ENCODE results near the gene ZNF774. TPM values are rescaled to one million over a fixed set of nuclear protein-coding genes. Genes with fewer than 3 reads are reported as not detected.
A peak's percentile ranks its signal among the peaks of the same experiment; 100 is the strongest.
"Not testable (repeated sequence)": the region's sequence is repeated elsewhere in the genome, so short reads cannot be mapped to it uniquely, and the experiment has no call there.

ZNF774 gene
- total and polyA plus RNA-seq, 9 donors: 1.1 to 2.4 (median 2.3) TPM

GRCh38 chr15:90400005-90400758, 48.1 kb downstream of the ZNF774 start:
- Histone ChIP-seq H3K9me3 (replicated peaks; ENCODE audit: control insufficient read depth, low read depth, low read length) (no peaks in the 10 kb centered on the region), H3K27me3 (ENCODE audit: control insufficient read depth, insufficient read depth, low read length) (no peaks in the 10 kb centered on the region), H3K27ac (ENCODE audit: low read length) (peak overlapping the region; percentile 96), H3K4me1 (ENCODE audit: control insufficient read depth, insufficient read depth, low read length) (peaks cover 23% of the 10 kb centered on the region), H3K36me3 (ENCODE audit: control insufficient read depth, insufficient read depth, low read length) (peaks cover 9% of the 10 kb centered on the region), H3K4me3 (ENCODE audit: low read length) (no peak overlapping the region)
- DNase-seq: no peak
- 60% methylated on average over 1 of the region's 7 CpGs for WGBS (ENCODE audit: insufficient coverage)

- Histone ChIP-seq H3K9me3 (replicated peaks; ENCODE audit: control insufficient read depth, low read depth, low read length) (no peaks in the 10 kb centered on the region), H3K4me1 (ENCODE audit: control insufficient read depth, insufficient read depth, low read length) (peaks cover 21% of the 10 kb centered on the region)
These were observed 48.8 kb downstream of the ZNF774 start for GRCh38 chr15:90400759-90401314.

DNA sequence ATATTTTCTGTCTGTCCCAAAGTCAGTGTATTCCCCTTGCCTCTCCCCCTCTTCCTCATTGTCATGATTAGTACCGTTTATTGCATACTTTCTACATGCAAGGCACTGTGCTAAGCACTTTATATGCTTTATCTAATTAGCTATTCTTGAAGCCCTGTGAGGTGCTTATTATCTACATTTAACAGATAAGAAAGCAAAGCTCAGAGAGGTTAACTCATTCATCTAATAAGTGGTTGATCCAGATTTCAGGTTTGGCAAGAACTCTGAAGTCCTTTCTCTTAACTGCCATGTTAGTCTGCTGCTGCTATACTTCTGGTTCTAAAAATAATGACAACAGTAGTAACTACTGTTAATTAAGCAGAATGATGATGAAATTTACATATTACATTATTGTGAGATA, 49.4 kb downstream of the ZNF774 start:
- peak overlapping the region; percentile 96 for H3K27ac ChIP-seq (ENCODE audit: low read length)
- no peak for DNase-seq
- no peak overlapping the region for H3K4me3 ChIP-seq (ENCODE audit: low read length)
- H3K27me3 ChIP-seq (ENCODE audit: control insufficient read depth, insufficient read depth, low read length): no peaks in the 10 kb centered on the region
- no peaks in the 10 kb centered on the region for H3K36me3 ChIP-seq (ENCODE audit: control insufficient read depth, insufficient read depth, low read length)
- WGBS (ENCODE audit: insufficient coverage): no CpG with 5 or more reads among the region's 1 CpG
- H3K4me1 ChIP-seq (ENCODE audit: control insufficient read depth, insufficient read depth, low read length): peaks cover 18% of the 10 kb centered on the region
- H3K9me3 ChIP-seq (replicated peaks; ENCODE audit: control insufficient read depth, low read depth, low read length): no peaks in the 10 kb centered on the region

More at GRCh38 chr15:90400759-90401314, 48.8 kb downstream of the ZNF774 start:
- peak; percentile 96 for DNase-seq
- peaks cover 5% of the 10 kb centered on the region for H3K36me3 ChIP-seq (ENCODE audit: control insufficient read depth, insufficient read depth, low read length)
- peak overlapping the region; percentile 96 for H3K27ac ChIP-seq (ENCODE audit: low read length)
- H3K27me3 ChIP-seq (ENCODE audit: control insufficient read depth, insufficient read depth, low read length): no peaks in the 10 kb centered on the region
- 0% methylated on average over 4 of the region's 7 CpGs for WGBS (ENCODE audit: insufficient coverage)
- no peak overlapping the region for H3K4me3 ChIP-seq (ENCODE audit: low read length)

DNA sequence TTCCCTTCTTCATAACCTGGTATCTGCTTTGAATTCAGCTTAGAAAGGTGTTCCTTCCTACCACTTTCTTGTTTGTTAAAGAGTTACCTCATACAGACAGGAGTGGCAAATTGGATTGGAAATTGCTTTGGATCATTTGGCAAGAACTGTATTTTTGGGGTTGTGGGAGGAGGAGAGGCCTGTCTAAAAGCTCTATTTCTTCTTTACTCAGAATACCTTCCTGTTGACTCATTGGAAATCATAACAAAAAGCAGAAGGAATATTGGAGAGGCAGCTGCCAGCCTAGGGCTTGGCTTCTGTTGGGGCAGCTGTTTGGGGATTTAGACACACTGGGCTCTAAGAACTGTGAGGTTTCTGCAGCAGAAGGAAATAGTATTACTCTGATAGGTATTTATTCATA, 50.1 kb downstream of the ZNF774 start:
- no peaks in the 10 kb centered on the region for H3K36me3 ChIP-seq (ENCODE audit: control insufficient read depth, insufficient read depth, low read length)
- no peaks in the 10 kb centered on the region for H3K9me3 ChIP-seq (replicated peaks; ENCODE audit: control insufficient read depth, low read depth, low read length)
- H3K4me3 ChIP-seq (ENCODE audit: low read length): no peak overlapping the region
- peaks cover 18% of the 10 kb centered on the region for H3K4me1 ChIP-seq (ENCODE audit: control insufficient read depth, insufficient read depth, low read length)
- peak; percentile 93 for DNase-seq
- no peaks in the 10 kb centered on the region for H3K27me3 ChIP-seq (ENCODE audit: control insufficient read depth, insufficient read depth, low read length)
- H3K27ac ChIP-seq (ENCODE audit: low read length): peak overlapping the region; percentile 96

GRCh38 chr15:90402767-90403166, 50.7 kb downstream of the ZNF774 start:
- Histone ChIP-seq H3K27ac (ENCODE audit: low read length) (peak overlapping the region; percentile 96), H3K4me1 (ENCODE audit: control insufficient read depth, insufficient read depth, low read length) (peaks cover 18% of the 10 kb centered on the region), H3K36me3 (ENCODE audit: control insufficient read depth, insufficient read depth, low read length) (no peaks in the 10 kb centered on the region), H3K27me3 (ENCODE audit: control insufficient read depth, insufficient read depth, low read length) (no peaks in the 10 kb centered on the region), H3K4me3 (ENCODE audit: low read length) (no peak overlapping the region), H3K9me3 (replicated peaks; ENCODE audit: control insufficient read depth, low read depth, low read length) (no peaks in the 10 kb centered on the region)
- no peak for DNase-seq
- WGBS (ENCODE audit: insufficient coverage): no CpG with 5 or more reads among the region's 3 CpGs

DNA sequence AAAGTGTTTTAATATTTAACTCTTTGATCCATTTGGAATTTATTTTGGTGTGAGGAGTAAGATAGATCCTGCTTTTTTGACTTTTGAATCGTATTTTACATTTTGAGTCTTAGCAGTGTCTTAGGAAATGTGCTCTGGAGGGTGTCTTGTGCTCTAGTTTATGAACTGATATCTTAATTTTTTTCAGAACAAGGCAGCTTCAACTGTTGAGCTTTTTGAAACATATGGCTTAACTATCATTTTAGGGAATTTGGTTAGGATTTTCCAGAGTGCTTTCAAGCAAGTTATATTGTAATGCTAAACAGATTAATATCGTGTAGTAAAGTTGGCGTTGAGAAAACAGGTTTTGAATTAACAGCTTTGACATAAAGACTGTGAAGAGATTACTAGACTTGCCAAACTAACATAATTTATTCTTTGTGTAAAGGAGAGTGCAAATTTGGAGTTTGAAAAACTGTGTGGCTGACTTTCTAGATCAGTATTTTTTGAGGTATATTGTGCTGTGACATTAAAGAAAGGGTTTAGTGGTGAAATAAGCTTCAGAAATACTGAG, 53.0 kb downstream of the ZNF774 start:
- DNase-seq: peak; percentile 44
- Histone ChIP-seq H3K4me3 (ENCODE audit: low read length) (no peak overlapping the region), H3K36me3 (ENCODE audit: control insufficient read depth, insufficient read depth, low read length) (no peaks in the 10 kb centered on the region), H3K9me3 (replicated peaks; ENCODE audit: control insufficient read depth, low read depth, low read length) (no peaks in the 10 kb centered on the region), H3K27ac (ENCODE audit: low read length) (peak overlapping the region; percentile 35), H3K4me1 (ENCODE audit: control insufficient read depth, insufficient read depth, low read length) (peaks cover 18% of the 10 kb centered on the region), H3K27me3 (ENCODE audit: control insufficient read depth, insufficient read depth, low read length) (no peaks in the 10 kb centered on the region)
- no CpG with 5 or more reads among the region's 3 CpGs for WGBS (ENCODE audit: insufficient coverage)

DNA sequence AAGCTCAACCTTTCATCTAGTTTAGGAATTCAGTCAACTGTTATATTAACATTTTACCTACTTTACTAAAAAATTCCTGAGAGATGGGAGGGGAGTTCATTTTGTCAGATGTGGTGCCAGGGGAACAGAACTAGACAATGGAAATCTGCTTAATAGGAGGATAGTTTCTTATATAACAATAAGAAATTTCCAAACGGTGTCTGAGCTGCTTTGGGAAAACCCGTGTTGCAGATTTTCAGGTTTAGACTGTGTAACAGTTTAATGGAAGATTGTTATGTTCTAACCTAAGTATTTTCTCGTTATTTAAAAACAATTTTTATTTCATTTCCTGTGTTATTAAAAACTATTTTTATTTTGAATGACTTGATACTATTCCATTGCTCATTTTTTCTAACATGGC, 55.3 kb downstream of the ZNF774 start:
- H3K27me3 ChIP-seq (ENCODE audit: control insufficient read depth, insufficient read depth, low read length): no peaks in the 10 kb centered on the region
- DNase-seq: no peak
- H3K4me1 ChIP-seq (ENCODE audit: control insufficient read depth, insufficient read depth, low read length): peaks cover 4% of the 10 kb centered on the region
- no CpG with 5 or more reads among the region's 3 CpGs for WGBS (ENCODE audit: insufficient coverage)
- no peak overlapping the region for H3K27ac ChIP-seq (ENCODE audit: low read length)
- H3K36me3 ChIP-seq (ENCODE audit: control insufficient read depth, insufficient read depth, low read length): no peaks in the 10 kb centered on the region
- H3K4me3 ChIP-seq (ENCODE audit: low read length): no peak overlapping the region
- H3K9me3 ChIP-seq (replicated peaks; ENCODE audit: control insufficient read depth, low read depth, low read length): no peaks in the 10 kb centered on the region

DNA sequence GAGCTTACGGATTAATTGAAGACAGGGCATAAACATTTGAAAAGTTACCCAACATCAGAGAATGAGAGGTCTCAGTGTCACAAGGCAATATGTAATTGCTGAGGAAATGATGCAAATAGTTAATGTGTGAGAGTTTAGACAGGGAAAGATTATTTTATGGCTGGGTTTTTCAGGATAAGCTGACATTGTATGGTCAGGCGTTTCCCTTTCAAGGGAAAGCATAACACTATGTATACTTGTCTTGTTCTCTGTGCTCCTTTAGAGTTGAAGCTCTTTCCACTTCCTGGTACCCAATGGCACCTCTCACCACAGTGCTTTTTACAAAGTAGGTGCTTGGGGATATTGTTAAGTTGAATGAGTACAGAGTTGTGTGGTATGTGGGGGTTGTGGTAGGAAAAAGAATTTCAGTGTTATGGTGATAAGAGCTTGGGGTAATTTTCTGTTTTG, 55.8 kb downstream of the ZNF774 start:
- H3K36me3 ChIP-seq (ENCODE audit: control insufficient read depth, insufficient read depth, low read length): no peaks in the 10 kb centered on the region
- no peak overlapping the region for H3K4me3 ChIP-seq (ENCODE audit: low read length)
- H3K27me3 ChIP-seq (ENCODE audit: control insufficient read depth, insufficient read depth, low read length): no peaks in the 10 kb centered on the region
- 83% methylated on average over 1 of the region's 2 CpGs for WGBS (ENCODE audit: insufficient coverage)
- no peaks in the 10 kb centered on the region for H3K9me3 ChIP-seq (replicated peaks; ENCODE audit: control insufficient read depth, low read depth, low read length)
- H3K4me1 ChIP-seq (ENCODE audit: control insufficient read depth, insufficient read depth, low read length): peaks cover 5% of the 10 kb centered on the region
- H3K27ac ChIP-seq (ENCODE audit: low read length): no peak overlapping the region
- no peak for DNase-seq

GRCh38 chr15:90408657-90409056, 56.6 kb downstream of the ZNF774 start:
- 56% methylated on average over 2 of the region's 3 CpGs for WGBS (ENCODE audit: insufficient coverage)
- Histone ChIP-seq H3K27ac (ENCODE audit: low read length) (no peak overlapping the region), H3K4me1 (ENCODE audit: control insufficient read depth, insufficient read depth, low read length) (peaks cover 3% of the 10 kb centered on the region), H3K36me3 (ENCODE audit: control insufficient read depth, insufficient read depth, low read length) (no peaks in the 10 kb centered on the region), H3K27me3 (ENCODE audit: control insufficient read depth, insufficient read depth, low read length) (no peaks in the 10 kb centered on the region), H3K9me3 (replicated peaks; ENCODE audit: control insufficient read depth, low read depth, low read length) (no peaks in the 10 kb centered on the region), H3K4me3 (ENCODE audit: low read length) (no peak overlapping the region)
- no peak for DNase-seq

DNA sequence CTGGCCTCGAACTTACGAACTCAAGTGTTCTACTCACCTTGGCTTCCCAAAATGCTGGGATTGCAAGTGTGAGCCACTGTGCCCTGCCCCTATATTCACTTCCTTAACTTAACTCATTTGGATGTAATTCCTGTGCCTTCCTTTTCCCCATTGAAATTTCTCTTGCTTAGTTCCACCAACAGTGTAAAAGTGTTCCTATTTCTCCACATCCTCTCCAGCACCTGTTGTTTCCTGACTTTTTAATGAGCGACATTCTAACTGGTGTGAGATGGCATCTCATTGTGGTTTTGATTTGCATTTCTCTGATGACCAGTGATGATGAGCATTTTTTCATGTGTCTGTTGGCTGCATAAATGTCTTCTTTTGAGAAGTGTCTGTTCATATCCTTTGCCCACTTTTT, 57.5 kb downstream of the ZNF774 start:
- WGBS (ENCODE audit: insufficient coverage): 96% methylated on average over 2 of the region's 3 CpGs
- H3K4me1 ChIP-seq (ENCODE audit: control insufficient read depth, insufficient read depth, low read length); H3K27me3 ChIP-seq (ENCODE audit: control insufficient read depth, insufficient read depth, low read length); H3K27ac ChIP-seq (ENCODE audit: low read length); H3K4me3 ChIP-seq (ENCODE audit: low read length); DNase-seq; H3K9me3 ChIP-seq (replicated peaks; ENCODE audit: control insufficient read depth, low read depth, low read length); H3K36me3 ChIP-seq (ENCODE audit: control insufficient read depth, insufficient read depth, low read length): not testable (repeated sequence)

Data from muscle of leg (tissue), 11 donors.